Measurements from ENCODE around the gene PNPLA5. TPM values are rescaled to one million over a fixed set of nuclear protein-coding genes. Genes with fewer than 3 reads are reported as not detected.

The PNPLA5 gene
- total RNA-seq, 1 donor from 2014 or later: not detected

- DNase-seq (ENCODE audit: low read depth): no peak
- TF ChIP-seq CTCF (conservative IDR thresholded peaks at IDR 0.05; ENCODE audit: low read depth, low read length): no peak
- no peak overlapping the region for H3K4me3 ChIP-seq (ENCODE audit: low read depth, low read length)
These were observed 36.4 kb downstream of the PNPLA5 start for GRCh38 chr22:43855431-43855830.

- no peak for TF ChIP-seq CTCF (conservative IDR thresholded peaks at IDR 0.05; ENCODE audit: low read depth, low read length)
- H3K4me3 ChIP-seq (ENCODE audit: low read depth, low read length): no peak overlapping the region
- no peak for DNase-seq (ENCODE audit: low read depth)
These were observed 37.0 kb downstream of the PNPLA5 start for GRCh38 chr22:43854786-43855271.

GRCh38 chr22:43854121-43854785 lies 37.6 kb downstream of the PNPLA5 start:
- no peak for TF ChIP-seq CTCF (conservative IDR thresholded peaks at IDR 0.05; ENCODE audit: low read depth, low read length)
- H3K4me3 ChIP-seq (ENCODE audit: low read depth, low read length): no peak overlapping the region
- DNase-seq (ENCODE audit: low read depth): no peak

GRCh38 chr22:43853328-43853931 lies 38.4 kb downstream of the PNPLA5 start:
- no peak for TF ChIP-seq CTCF (conservative IDR thresholded peaks at IDR 0.05; ENCODE audit: low read depth, low read length)
- no peak for DNase-seq (ENCODE audit: low read depth)
- no peak overlapping the region for H3K4me3 ChIP-seq (ENCODE audit: low read depth, low read length)

GRCh38 chr22:43852573-43853327 lies 39.1 kb downstream of the PNPLA5 start:
- no peak overlapping the region for H3K4me3 ChIP-seq (ENCODE audit: low read depth, low read length)
- DNase-seq (ENCODE audit: low read depth): no peak
- TF ChIP-seq CTCF (conservative IDR thresholded peaks at IDR 0.05; ENCODE audit: low read depth, low read length): no peak

- no peak for DNase-seq (ENCODE audit: low read depth)
- no peak for TF ChIP-seq CTCF (conservative IDR thresholded peaks at IDR 0.05; ENCODE audit: low read depth, low read length)
- no peak overlapping the region for H3K4me3 ChIP-seq (ENCODE audit: low read depth, low read length)
These were observed 39.9 kb downstream of the PNPLA5 start for GRCh38 chr22:43851979-43852307.
